Measurements from ENCODE around the gene LRMDA. TPM values are rescaled to one million over a fixed set of nuclear protein-coding genes. Genes with fewer than 3 reads are reported as not detected.

The LRMDA gene
- total and polyA plus RNA-seq, 4 donors = 12.1 to 40.8 (median 21.6) TPM

GRCh38 chr10:75957314-75958120, 526.1 kb downstream of the LRMDA start:
- Histone ChIP-seq H3K36me3 (ENCODE audit: control insufficient read depth in 4 of 4, insufficient read depth in 4 of 4, low read length in 4 of 4) (no peaks in the 10 kb centered on the region), H3K27me3 (ENCODE audit: control insufficient read depth in 3 of 3, insufficient read depth in 3 of 3, low read length in 2 of 3) (no peaks in the 10 kb centered on the region), H3K4me3 (no peak overlapping the region), H3K9ac (ENCODE audit: insufficient read depth in 1 of 2, low read length in 2 of 2) (no peak overlapping the region), H3K4me1 (ENCODE audit: control insufficient read depth in 5 of 5, insufficient read depth in 5 of 5, low read length in 5 of 5) (peaks cover 0 to 19% (median 7%) of the 10 kb centered on the region in 5 donors), H3K9me3 (ENCODE audit: control insufficient read depth in 4 of 4, insufficient read depth in 3 of 4, low read length in 3 of 4) (no peaks in the 10 kb centered on the region), H3K27ac (ENCODE audit: low read depth in 1 of 2, low read length in 1 of 2) (no peak overlapping the region)
- DNase-seq (no peak), ATAC-seq (ENCODE audit: insufficient read depth, low FRiP score) (no peak)
- WGBS, 2 donors = 66 to 74% methylated on average over 12 of the region's 12 CpGs
- TF ChIP-seq CTCF (IDR thresholded peaks at IDR 0.05; ENCODE audit: control extremely low read depth, extremely low read depth) = no peak

GRCh38 chr10:75959209-75959608, 527.8 kb downstream of the LRMDA start:
- H3K9ac ChIP-seq (ENCODE audit: insufficient read depth in 1 of 2, low read length in 2 of 2) = no peak overlapping the region
- no peaks in the 10 kb centered on the region for H3K36me3 ChIP-seq (ENCODE audit: control insufficient read depth in 4 of 4, insufficient read depth in 4 of 4, low read length in 4 of 4)
- H3K4me3 ChIP-seq = no peak overlapping the region
- H3K27me3 ChIP-seq (ENCODE audit: control insufficient read depth in 3 of 3, insufficient read depth in 3 of 3, low read length in 2 of 3) = no peaks in the 10 kb centered on the region
- 85 to 95% methylated on average over 4 of the region's 4 CpGs for WGBS, 2 donors
- peaks cover 0 to 22% (median 5%) of the 10 kb centered on the region in 5 donors for H3K4me1 ChIP-seq (ENCODE audit: control insufficient read depth in 5 of 5, insufficient read depth in 5 of 5, low read length in 5 of 5)
- no peak for DNase-seq
- H3K27ac ChIP-seq (ENCODE audit: low read depth in 1 of 2, low read length in 1 of 2) = no peak overlapping the region
- ATAC-seq (ENCODE audit: insufficient read depth, low FRiP score) = peak; percentile 64
- H3K9me3 ChIP-seq (ENCODE audit: control insufficient read depth in 4 of 4, insufficient read depth in 3 of 4, low read length in 3 of 4) = no peaks in the 10 kb centered on the region
- TF ChIP-seq CTCF (IDR thresholded peaks at IDR 0.05; ENCODE audit: control extremely low read depth, extremely low read depth) = no peak

- peaks cover 0 to 19% (median 5%) of the 10 kb centered on the region in 5 donors for H3K4me1 ChIP-seq (ENCODE audit: control insufficient read depth in 5 of 5, insufficient read depth in 5 of 5, low read length in 5 of 5)
- 16 to 18% methylated on average over 1 of the region's 1 CpG for WGBS, 2 donors
- H3K9me3 ChIP-seq (ENCODE audit: control insufficient read depth in 4 of 4, insufficient read depth in 3 of 4, low read length in 3 of 4) = no peaks in the 10 kb centered on the region
- no peak for TF ChIP-seq CTCF (IDR thresholded peaks at IDR 0.05; ENCODE audit: control extremely low read depth, extremely low read depth)
- H3K27me3 ChIP-seq (ENCODE audit: control insufficient read depth in 3 of 3, insufficient read depth in 3 of 3, low read length in 2 of 3) = no peaks in the 10 kb centered on the region
- no peak overlapping the region for H3K9ac ChIP-seq (ENCODE audit: insufficient read depth in 1 of 2, low read length in 2 of 2)
- H3K36me3 ChIP-seq (ENCODE audit: control insufficient read depth in 4 of 4, insufficient read depth in 4 of 4, low read length in 4 of 4) = no peaks in the 10 kb centered on the region
- no peak overlapping the region for H3K4me3 ChIP-seq
- DNase-seq = no peak
- ATAC-seq (ENCODE audit: insufficient read depth, low FRiP score) = no peak
- H3K27ac ChIP-seq (ENCODE audit: low read depth in 1 of 2, low read length in 1 of 2) = no peak overlapping the region
Measured at GRCh38 chr10:75959912-75960311, 528.5 kb downstream of the LRMDA start.

Data from lung (tissue), 12 donors.